Cardiac muscle cell (in vitro differentiated cells and primary cell): ENCODE results near the gene ARL15. TPM values are rescaled to one million over a fixed set of nuclear protein-coding genes. Genes with fewer than 3 reads are reported as not detected.

ENCODE experiments used
- DNase-seq, 2 donors: peaks; one replicate each; pipeline versions ENCODE4 v3.0.0 to v3.0.0-alpha.2; 2010 to 2017; ENCODE audit warnings: low read depth in 1 of 2, low spot score in 1 of 2
- H3K27ac ChIP-seq: fragments of 200-600 bp; sonication (generic); 2 replicates; pipeline ENCODE4 v1.5.1; 2016
- H3K27me3 ChIP-seq: fragments of 200-600 bp; sonication (generic); 2 replicates; pipeline ENCODE4 v1.6.0; 2016; ENCODE audit warnings: control low read depth
- H3K36me3 ChIP-seq: fragments of 200-600 bp; sonication (generic); 2 replicates; pipeline ENCODE4 v1.5.1; 2016; ENCODE audit warnings: control low read depth
- H3K4me1 ChIP-seq: fragments of 200-600 bp; sonication (generic); 2 replicates; pipeline ENCODE4 v1.8.1; 2017; ENCODE audit warnings: low read depth, mild to moderate bottlenecking, mixed run types
- H3K4me3 ChIP-seq: fragments of 200-600 bp; sonication (generic); 2 replicates; pipeline ENCODE4 v1.5.1; 2016; ENCODE audit warnings: mild to moderate bottlenecking
- H3K9me3 ChIP-seq: fragments of 200-600 bp; sonication (generic); 2 replicates; pipeline ENCODE4 v1.5.1; 2017; ENCODE audit warnings: low read depth, mild to moderate bottlenecking, control low read depth
- CTCF ChIP-seq: IDR thresholded peaks from 2 replicates; pipeline ENCODE4 v1.5.1; 2012; ENCODE audit warnings: low read depth, mild to moderate bottlenecking, low read length
- polyA plus RNA-seq: library from polyadenylated mRNA; unstranded; fragments of >200 nt; fragmentation: Nextera tagmentation; extraction: Ambion mirVana; gene quantifications from 2 replicates; pipeline ENCODE4 v1.2.1, GENCODE V29; 2016
- total RNA-seq: library from RNA; depleted of rRNA; stranded (reverse); fragments of >200 nt; gene quantifications from 2 replicates; pipeline ENCODE4 v1.2.3, GENCODE V29; 2016

The ARL15 gene
- total and polyA plus RNA-seq, 2 experiments from 2014 or later: 23.2 to 27.4 TPM

GRCh38 chr5:54091307-54092130, 218.9 kb downstream of the ARL15 start:
- Histone ChIP-seq H3K27me3 (no peaks in the 10 kb centered on the region), H3K27ac (no peak overlapping the region), H3K36me3 (no peaks in the 10 kb centered on the region), H3K4me3 (no peak overlapping the region), H3K9me3 (no peaks in the 10 kb centered on the region), H3K4me1 (no peaks in the 10 kb centered on the region)
- DNase-seq: no peak
- no peak for TF ChIP-seq CTCF

DNA sequence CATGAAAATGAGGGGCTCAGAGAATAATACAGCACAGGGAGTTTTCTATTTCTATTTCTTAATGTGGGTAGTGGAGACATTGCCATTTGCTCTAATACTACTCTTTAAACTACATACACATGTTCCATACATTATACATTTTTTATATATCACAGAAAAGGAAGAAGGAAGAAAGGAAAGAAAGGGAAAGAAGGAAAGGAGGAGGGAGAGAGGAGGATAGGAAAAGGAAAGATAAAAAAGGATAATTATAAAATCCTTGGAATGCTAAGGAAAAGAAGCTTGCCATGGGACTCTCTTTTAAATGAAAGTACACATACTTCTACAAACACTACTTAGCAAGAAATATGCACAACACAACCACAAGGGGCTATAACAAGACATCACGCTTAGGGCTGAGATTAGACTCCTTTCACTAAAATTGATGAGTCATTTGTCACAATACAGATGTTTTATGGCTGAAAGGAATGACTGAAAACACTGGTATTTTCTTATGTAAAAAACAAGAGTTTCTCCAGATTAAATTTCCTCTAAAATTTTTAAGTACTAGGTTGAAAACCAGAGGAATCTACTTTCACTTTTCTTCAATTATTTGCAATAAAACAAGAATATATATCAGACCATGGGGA, 219.8 kb downstream of the ARL15 start:
- peak in 1 of 2 donors; percentile 89 for DNase-seq
- TF ChIP-seq CTCF: peak; percentile 51
- no peaks in the 10 kb centered on the region for H3K9me3 ChIP-seq
- H3K4me1 ChIP-seq: no peaks in the 10 kb centered on the region
- no peaks in the 10 kb centered on the region for H3K27me3 ChIP-seq
- H3K27ac ChIP-seq: no peak overlapping the region
- no peak overlapping the region for H3K4me3 ChIP-seq
- no peaks in the 10 kb centered on the region for H3K36me3 ChIP-seq

GRCh38 chr5:54088081-54088480, 222.3 kb downstream of the ARL15 start:
- TF ChIP-seq CTCF: no peak
- no peaks in the 10 kb centered on the region for H3K4me1 ChIP-seq
- H3K36me3 ChIP-seq: no peaks in the 10 kb centered on the region
- peak in 1 of 2 donors; percentile 16 for DNase-seq
- no peak overlapping the region for H3K4me3 ChIP-seq
- H3K9me3 ChIP-seq: no peaks in the 10 kb centered on the region
- H3K27ac ChIP-seq: no peak overlapping the region
- H3K27me3 ChIP-seq: no peaks in the 10 kb centered on the region

DNA sequence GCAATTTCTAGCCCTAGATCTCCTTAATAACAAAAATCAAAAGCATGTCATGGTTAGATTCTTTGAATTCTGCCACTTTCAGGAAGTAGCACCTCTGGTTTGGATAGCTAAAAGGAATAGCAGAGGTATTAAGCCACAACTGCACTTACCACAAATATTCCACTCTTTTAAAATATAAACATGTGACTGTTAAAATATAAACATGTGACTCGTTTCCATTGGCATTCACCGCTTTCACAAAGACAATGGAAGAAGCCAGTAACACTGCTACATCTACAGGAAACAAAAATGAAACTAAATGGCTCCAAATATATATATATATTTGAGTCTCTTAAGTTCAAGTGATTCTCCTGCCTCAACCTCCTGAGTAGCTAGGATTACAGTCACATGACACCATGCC, 222.9 kb downstream of the ARL15 start:
- Histone ChIP-seq H3K4me3 (no peak overlapping the region), H3K9me3 (no peaks in the 10 kb centered on the region), H3K27me3 (no peaks in the 10 kb centered on the region), H3K4me1 (no peaks in the 10 kb centered on the region), H3K27ac (no peak overlapping the region), H3K36me3 (no peaks in the 10 kb centered on the region)
- no peak for TF ChIP-seq CTCF
- DNase-seq: peak in 1 of 2 donors; percentile 65

GRCh38 chr5:54086191-54086590, 224.2 kb downstream of the ARL15 start:
- Histone ChIP-seq H3K9me3 (no peaks in the 10 kb centered on the region), H3K4me1 (no peaks in the 10 kb centered on the region), H3K27ac (no peak overlapping the region), H3K4me3 (no peak overlapping the region), H3K27me3 (no peaks in the 10 kb centered on the region), H3K36me3 (no peaks in the 10 kb centered on the region)
- TF ChIP-seq CTCF: no peak
- no peak for DNase-seq
